A673 (cell line): ENCODE data around the gene LCT. TPM values are rescaled to one million over a fixed set of nuclear protein-coding genes. Genes with fewer than 3 reads are reported as not detected.

Source experiments
- BruUV-seq: library from RNA; stranded (reverse); fragments of 400-500 nt; replicated peaks from 2 replicates; lab custom pipeline; 2021; lab: Mats Ljungman, UMichigan
- CTCF ChIA-PET: fragments of 300-600 bp; sonication (Branson Sonifier 250); formaldehyde crosslinking; loops from one replicate; lab custom pipeline; 2022; ENCODE audit warnings: antibody characterized with exemption; lab: Charles Lee
- POLR2A ChIA-PET: fragments of 300-600 bp; sonication (Branson Sonifier 250); formaldehyde crosslinking; loops from one replicate; lab custom pipeline; 2022; ENCODE audit warnings: antibody characterized with exemption; ENCODE audit not compliant: low non-redundant PET; lab: Charles Lee
- DNase-seq: peaks from one replicate; pipeline ENCODE4 v3.0.0-alpha.2; 2015; ENCODE audit warnings: low spot score
- H3K27ac ChIP-seq: fragments of 200-600 bp; sonication (generic); 2 replicates; pipeline ENCODE4 v1.5.1; 2016; ENCODE audit warnings: mixed run types, low read depth, mild to moderate bottlenecking, mixed read lengths, antibody characterized with exemption, low read length; ENCODE audit not compliant: poor library complexity, severe bottlenecking
- H3K27me3 ChIP-seq: fragments of 200-600 bp; sonication (generic); replicated peaks from 2 replicates; pipeline ENCODE4 v1.6.1; 2017; ENCODE audit warnings: mixed run types, low read depth, mild to moderate bottlenecking, mixed read lengths, antibody characterized with exemption, low read length; ENCODE audit not compliant: insufficient read depth, poor library complexity
- H3K36me3 ChIP-seq: fragments of 200-600 bp; sonication (generic); 2 replicates; pipeline ENCODE4 v1.6.1; 2016; ENCODE audit warnings: mixed run types, mild to moderate bottlenecking, mixed read lengths, antibody characterized with exemption, low read length; ENCODE audit not compliant: insufficient read depth, poor library complexity, severe bottlenecking
- H3K4me1 ChIP-seq: fragments of 200-600 bp; sonication (generic); 2 replicates; pipeline ENCODE4 v1.6.1; 2017; ENCODE audit warnings: mixed run types, mild to moderate bottlenecking, mixed read lengths, antibody characterized with exemption, low read length; ENCODE audit not compliant: insufficient read depth, poor library complexity, severe bottlenecking
- H3K4me3 ChIP-seq: fragments of 200-600 bp; sonication (generic); 2 replicates; pipeline ENCODE4 v1.5.1; 2016; ENCODE audit warnings: low read depth, mixed run types, mild to moderate bottlenecking, mixed read lengths, low read length; ENCODE audit not compliant: poor library complexity, severe bottlenecking
- H3K9me3 ChIP-seq: fragments of 200-600 bp; sonication (generic); 2 replicates; pipeline ENCODE4 v1.6.1; 2016; ENCODE audit warnings: mixed run types, low read depth, mild to moderate bottlenecking, mixed read lengths, antibody characterized with exemption, low read length; ENCODE audit not compliant: poor library complexity, severe bottlenecking
- CTCF ChIP-seq: fragments of 300-800, 200-600 bp; sonication (generic); conservative IDR thresholded peaks from 2 replicates; pipeline ENCODE4 v1.5.1; 2017; ENCODE audit warnings: low read depth, mild to moderate bottlenecking, antibody characterized with exemption, low read length, moderate library complexity, mixed read lengths
- EZH2 ChIP-seq: fragments of 200-600 bp; sonication (generic); IDR thresholded peaks from 2 replicates; pipeline ENCODE4 v1.6.1; 2017; ENCODE audit warnings: borderline replicate concordance, low read depth, mild to moderate bottlenecking, mixed read lengths, antibody characterized with exemption, low read length; ENCODE audit not compliant: poor library complexity, severe bottlenecking
- intact Hi-C: fragments of 100-400 bp; cut with micrococcal nuclease; formaldehyde crosslinking; loops from one replicate; pipeline ENCODE4 v1.10.0; 2022; ENCODE audit not compliant: unreplicated experiment
- total RNA-seq: library from RNA; stranded (reverse); gene quantifications from 2 replicates; pipeline ENCODE4 v1.2.3, GENCODE V29; 2021

The LCT gene
- total RNA-seq, 1 experiment from 2014 or later, result 0.39 TPM

DNA sequence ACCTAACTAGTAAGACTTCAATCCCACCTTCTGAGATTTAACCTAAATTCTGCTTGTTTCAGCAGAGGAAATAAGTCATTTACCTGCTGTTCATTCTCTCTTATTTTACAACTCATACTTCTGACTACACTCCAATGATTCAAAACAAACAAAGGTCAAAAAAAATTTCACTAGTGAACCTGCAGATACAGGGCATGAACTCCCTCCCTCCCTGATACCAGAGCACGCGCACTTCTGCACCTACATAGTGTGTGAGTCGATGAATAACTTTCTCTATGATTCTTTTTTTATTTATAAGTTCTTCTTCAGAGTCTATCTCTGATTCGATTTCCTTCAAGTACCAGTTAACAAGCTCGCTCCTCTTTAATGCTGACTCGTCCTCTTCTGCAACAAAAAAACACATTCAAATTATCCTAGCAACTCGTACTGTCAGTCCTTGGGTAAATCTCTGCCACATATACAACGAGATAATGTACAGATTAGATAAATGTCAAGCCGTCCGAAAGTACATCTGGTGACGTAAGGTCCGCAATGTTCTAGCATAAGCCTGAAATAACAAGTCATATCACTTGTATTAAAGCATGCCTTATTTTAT is 7.4 kb upstream of the LCT start:
- CTCF ChIA-PET, result no interaction called here

GRCh38 chr2:135843671-135844070 is 6.7 kb upstream of the LCT start:
- DNase-seq, result no peak
- H3K4me3 ChIP-seq, result no peak overlapping the region
- no peaks in the 10 kb centered on the region for H3K9me3 ChIP-seq
- no peak overlapping the region for H3K27ac ChIP-seq
- H3K4me1 ChIP-seq, result no peaks in the 10 kb centered on the region
- intact Hi-C loops, result no loop called here
- TF ChIP-seq EZH2, result no peak
- no peak for TF ChIP-seq CTCF
- no TSS peak for BruUV-seq
- H3K27me3 ChIP-seq, result no peaks in the 10 kb centered on the region
- peaks cover 83% of the 10 kb centered on the region for H3K36me3 ChIP-seq
- CTCF ChIA-PET, result interaction anchor here (0.6 kb wide), 1 partner anchor 102 kb away, joined by 3 read pairs; the partner anchor contains the start of gene UBXN4
- POLR2A ChIA-PET, result no interaction called here

More for the DNA sequence above, 7.4 kb upstream of the LCT start:
- no peak for TF ChIP-seq CTCF
- TF ChIP-seq EZH2, result no peak
- intact Hi-C loops, result no loop called here
- H3K27me3 ChIP-seq, result no peaks in the 10 kb centered on the region
- BruUV-seq, result no TSS peak
- no peaks in the 10 kb centered on the region for H3K4me1 ChIP-seq
- H3K9me3 ChIP-seq, result no peaks in the 10 kb centered on the region
- DNase-seq, result no peak
- no peak overlapping the region for H3K27ac ChIP-seq
- no peak overlapping the region for H3K4me3 ChIP-seq
- peaks cover 86% of the 10 kb centered on the region for H3K36me3 ChIP-seq
- POLR2A ChIA-PET, result no interaction called here

GRCh38 chr2:135840601-135841000 is 3.6 kb upstream of the LCT start:
- H3K9me3 ChIP-seq, result no peaks in the 10 kb centered on the region
- DNase-seq, result no peak
- TF ChIP-seq EZH2, result no peak
- TF ChIP-seq CTCF, result no peak
- intact Hi-C loops, result no loop called here
- POLR2A ChIA-PET, result no interaction called here
- no peaks in the 10 kb centered on the region for H3K4me1 ChIP-seq
- H3K36me3 ChIP-seq, result peaks cover 56% of the 10 kb centered on the region
- CTCF ChIA-PET, result no interaction called here
- BruUV-seq, result no TSS peak
- no peaks in the 10 kb centered on the region for H3K27me3 ChIP-seq
- H3K4me3 ChIP-seq, result no peak overlapping the region
- no peak overlapping the region for H3K27ac ChIP-seq
